ENCODE results near the gene VPS41. TPM values are rescaled to one million over a fixed set of nuclear protein-coding genes. Genes with fewer than 3 reads are reported as not detected.

VPS41 gene
- total and polyA plus RNA-seq, 10 of the 15 experiments (the other 5 are each of a cell fraction or from before 2014, with no cell fraction given), result 15.3 to 63.2 (median 47.0) TPM

DNA sequence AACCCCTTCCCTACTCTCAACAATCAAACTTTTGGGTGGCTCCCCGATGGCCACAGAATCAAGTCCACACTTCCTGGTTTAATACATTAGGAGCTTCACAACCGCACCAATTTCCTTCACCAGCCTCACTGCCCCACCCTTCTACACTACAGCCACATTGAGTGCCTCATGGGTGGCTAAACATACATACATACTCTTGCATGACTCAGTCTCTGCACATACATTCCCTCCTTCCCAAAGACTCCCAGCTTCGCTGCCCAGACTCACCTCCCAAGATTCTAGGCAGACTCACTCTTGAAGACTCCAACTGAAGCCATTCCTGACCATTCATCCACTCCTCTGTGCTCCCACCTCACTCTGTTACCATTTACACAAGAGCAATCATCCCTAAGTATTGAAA, 15.9 kb downstream of the VPS41 start:
- no peaks in the 10 kb centered on the region for H3K79me2 ChIP-seq (ENCODE audit: control insufficient read depth, insufficient read depth, low read length)
- H3K4me2 ChIP-seq (ENCODE audit: control insufficient read depth, insufficient read depth), result no peak overlapping the region
- ChIA-PET POLR2A (interaction anchor here (0.6 kb wide), 1 partner anchor 61 kb away, joined by 4 read pairs; no protein-coding TSS in a partner anchor), CTCF (no interaction called here), SMC1A (ENCODE audit: uncharacterized antibody, unreplicated experiment) (no interaction called here), RAD21 (ENCODE audit: unreplicated experiment) (no interaction called here)
- no peak overlapping the region for H3K9ac ChIP-seq (ENCODE audit: control insufficient read depth, insufficient read depth, low read length)
- DNase-seq (ENCODE audit: low read depth, low spot score) (no peak), FAIRE-seq (no peak), ATAC-seq (no peak)
- 100% methylated on average over 3 of the region's 3 CpGs for WGBS (ENCODE audit: insufficient coverage, insufficient replicate concordance, low lambda C conversion rate, missing lambda C conversion rate)
- peaks cover 0 to 6% of the 10 kb centered on the region in 2 experiments; a peak in 1 of 4 replicates for H3K36me3 ChIP-seq (ENCODE audit: control insufficient read depth in 2 of 2, insufficient read depth in 2 of 2, low read length in 1 of 2)
- in situ Hi-C loops (cut with MboI) (no loop called here), intact Hi-C loops (cut with micrococcal nuclease; ENCODE audit: unreplicated experiment) (no loop called here)
- no peak overlapping the region for H3K4me3 ChIP-seq
- H3K4me1 ChIP-seq (ENCODE audit: control insufficient read depth, insufficient read depth, low read length), result no peaks in the 10 kb centered on the region
- H3K27me3 ChIP-seq (replicated peaks in 1 of 2; ENCODE audit: control insufficient read depth in 2 of 2, insufficient read depth in 2 of 2, low read length in 1 of 2), result no peaks in the 10 kb centered on the region
- no peak overlapping the region for H3K27ac ChIP-seq (ENCODE audit: control insufficient read depth, insufficient read depth)
- H4K20me1 ChIP-seq (ENCODE audit: control insufficient read depth, insufficient read depth), result no peaks in the 10 kb centered on the region
- TF ChIP-seq SMAD1 (IDR thresholded peaks at IDR 0.05; ENCODE audit: low read depth, partially characterized antibody) (no peak), RAD51 (IDR thresholded peaks at IDR 0.05) (no peak), ASH2L (IDR thresholded peaks at IDR 0.05; ENCODE audit: borderline replicate concordance, low read depth) (no peak), NRF1 (conservative IDR thresholded peaks at IDR 0.05; ENCODE audit: low read depth, low read length) (no peak), MYB (IDR thresholded peaks at IDR 0.05; ENCODE audit: borderline replicate concordance, low read depth, low read length) (no peak), RCOR1 (conservative IDR thresholded peaks at IDR 0.05; ENCODE audit: low read depth, low read length) (no peak), POLR2AphosphoS5 (IDR thresholded peaks at IDR 0.05; ENCODE audit: low read length) (no peak), ATF7 (IDR thresholded peaks at IDR 0.05; ENCODE audit: low read depth) (no peak), RB1 (IDR thresholded peaks at IDR 0.05; ENCODE audit: borderline replicate concordance) (no peak), SUPT20H (IDR thresholded peaks at IDR 0.05; ENCODE audit: borderline replicate concordance, control insufficient read depth, low read depth, low read length) (no peak), IKZF2 (IDR thresholded peaks at IDR 0.05) (no peak), BCL11A (IDR thresholded peaks at IDR 0.05; ENCODE audit: low read depth, low read length) (no peak), BHLHE40 (IDR thresholded peaks at IDR 0.05; ENCODE audit: borderline replicate concordance in 1 of 2, low read depth in 2 of 2, low read length in 1 of 2) (no peak), ESRRA (IDR thresholded peaks at IDR 0.05; ENCODE audit: low read length) (no peak), NR2C1 (IDR thresholded peaks at IDR 0.05) (no peak), CBX3 (IDR thresholded peaks at IDR 0.05; ENCODE audit: borderline replicate concordance, low read depth) (no peak)
- TF ChIP-seq, protein P1, sequence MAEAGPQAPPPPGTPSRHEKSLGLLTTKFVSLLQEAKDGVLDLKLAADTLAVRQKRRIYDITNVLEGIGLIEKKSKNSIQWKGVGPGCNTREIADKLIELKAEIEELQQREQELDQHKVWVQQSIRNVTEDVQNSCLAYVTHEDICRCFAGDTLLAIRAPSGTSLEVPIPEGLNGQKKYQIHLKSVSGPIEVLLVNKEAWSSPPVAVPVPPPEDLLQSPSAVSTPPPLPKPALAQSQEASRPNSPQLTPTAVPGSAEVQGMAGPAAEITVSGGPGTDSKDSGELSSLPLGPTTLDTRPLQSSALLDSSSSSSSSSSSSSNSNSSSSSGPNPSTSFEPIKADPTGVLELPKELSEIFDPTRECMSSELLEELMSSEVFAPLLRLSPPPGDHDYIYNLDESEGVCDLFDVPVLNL (IDR thresholded peaks at IDR 0.05; ENCODE audit: low read depth, low read length), result no peak
- BruUV-seq (replicated peaks), result no TSS peak
- H3K9me3 ChIP-seq (replicated peaks; ENCODE audit: control insufficient read depth, insufficient read depth, low read length), result no peaks in the 10 kb centered on the region
- H2AFZ ChIP-seq (ENCODE audit: control insufficient read depth, low read depth, low read length), result no peak overlapping the region
